GM23248 (cell line): ENCODE results near the gene TPK1. TPM values are rescaled to one million over a fixed set of nuclear protein-coding genes. Genes with fewer than 3 reads are reported as not detected.
A peak's percentile ranks its signal among the peaks of the same experiment; 100 is the strongest.
"Not testable (repeated sequence)": the region's sequence is repeated elsewhere in the genome, so short reads cannot be mapped to it uniquely, and the experiment has no call there.

Experiments
- DNase-seq: peaks from one replicate; pipeline ENCODE4 v3.0.0-alpha.2; 2015
- H2AFZ ChIP-seq: fragments of 200-600 bp; sonication (generic); 2 replicates; pipeline ENCODE4 v1.6.1; 2016; ENCODE audit warnings: antibody characterized with exemption
- H3F3A ChIP-seq: fragments of 200-600 bp; sonication (generic); 2 replicates; pipeline ENCODE4 v1.6.1; 2016; ENCODE audit warnings: mild to moderate bottlenecking, antibody characterized with exemption, mixed run types; ENCODE audit not compliant: insufficient read depth
- H3K27ac ChIP-seq: fragments of 200-600 bp; sonication (generic); 2 replicates; pipeline ENCODE4 v1.5.1; 2016; ENCODE audit warnings: mild to moderate bottlenecking
- H3K27me3 ChIP-seq: fragments of 200-600 bp; sonication (generic); replicated peaks from 2 replicates; pipeline ENCODE4 v1.6.1; 2016; ENCODE audit warnings: mild to moderate bottlenecking; ENCODE audit not compliant: insufficient read depth
- H3K36me3 ChIP-seq: fragments of 200-600 bp; sonication (generic); 2 replicates; pipeline ENCODE4 v1.6.1; 2016; ENCODE audit warnings: low read depth, mild to moderate bottlenecking
- H3K4me1 ChIP-seq: fragments of 200-600 bp; sonication (generic); 2 replicates; pipeline ENCODE4 v1.6.1; 2016; ENCODE audit warnings: mild to moderate bottlenecking; ENCODE audit not compliant: insufficient read depth
- H3K4me2 ChIP-seq: fragments of 200-600 bp; sonication (generic); one replicate; pipeline ENCODE4 v1.6.1; 2016; ENCODE audit warnings: mild to moderate bottlenecking; ENCODE audit not compliant: unreplicated experiment
- H3K4me3 ChIP-seq: fragments of 200-600 bp; sonication (generic); 2 replicates; pipeline ENCODE4 v1.5.1; 2016; ENCODE audit warnings: mild to moderate bottlenecking
- H3K79me2 ChIP-seq: fragments of 200-600 bp; sonication (generic); 2 replicates; pipeline ENCODE4 v1.6.1; 2016; ENCODE audit warnings: mild to moderate bottlenecking; ENCODE audit not compliant: insufficient read depth
- H3K9ac ChIP-seq: fragments of 200-600 bp; sonication (generic); 2 replicates; pipeline ENCODE4 v1.6.1; 2016; ENCODE audit warnings: mild to moderate bottlenecking
- H3K9me2 ChIP-seq: fragments of 200-600 bp; sonication (generic); 2 replicates; pipeline ENCODE4 v1.6.1; 2016; ENCODE audit warnings: mixed run types, mild to moderate bottlenecking, moderate library complexity; ENCODE audit not compliant: insufficient read depth
- H3K9me3 ChIP-seq: fragments of 200-600 bp; sonication (generic); one replicate; pipeline ENCODE4 v1.6.1; 2017; ENCODE audit warnings: low read depth
- H4K20me1 ChIP-seq: fragments of 200-600 bp; sonication (generic); 2 replicates; pipeline ENCODE4 v1.6.0; 2016; ENCODE audit not compliant: insufficient read depth
- EZH2 ChIP-seq: fragments of 200-600 bp; sonication (generic); IDR thresholded peaks from 2 replicates; pipeline ENCODE4 v1.6.1; 2018; ENCODE audit warnings: antibody characterized with exemption, mild to moderate bottlenecking; ENCODE audit not compliant: insufficient read depth, poor library complexity, severe bottlenecking
- EZH2phosphoT487 ChIP-seq: fragments of 200-600 bp; sonication (generic); IDR thresholded peaks from 2 replicates; pipeline ENCODE4 v1.6.1; 2018; ENCODE audit warnings: antibody characterized with exemption, moderate library complexity, mild to moderate bottlenecking, low read depth; ENCODE audit not compliant: insufficient read depth
- WGBS, 2 experiments: methylation state at CpG; one replicate each; pipeline ENCODE4 v1.1.6; 2015 to 2017; ENCODE audit warnings: low lambda C conversion rate in 2 of 2, low coverage in 1 of 2; ENCODE audit errors: missing lambda C conversion rate in 2 of 2; 5-methylcytosine and 5-hydroxymethylcytosine counted together
- in situ Hi-C: fragments of 300-500 bp; cut with MboI; formaldehyde crosslinking; loops from 2 replicates; pipeline ENCODE4 v1.15.0; 2020
- polyA plus RNA-seq: library from polyadenylated mRNA; unstranded; fragments of >200 nt; fragmentation: Nextera tagmentation; extraction: Ambion mirVana; gene quantifications from 2 replicates; pipeline ENCODE4 v1.2.1, GENCODE V29; 2016
- total RNA-seq: library from RNA; depleted of rRNA; stranded (reverse); fragments of >200 nt; shearing (Covaris generic); gene quantifications from 2 replicates; pipeline ENCODE4 v1.2.3, GENCODE V29; 2014

The TPK1 gene
- total and polyA plus RNA-seq, 2 experiments from 2014 or later, result 2.9 to 3.7 TPM

GRCh38 chr7:144814299-144814698, 21.6 kb downstream of the TPK1 start:
- Histone ChIP-seq H3K27ac (no peak overlapping the region), H3K27me3 (no peaks in the 10 kb centered on the region), H4K20me1 (no peaks in the 10 kb centered on the region), H3K9ac (no peak overlapping the region), H3K9me3 (no peaks in the 10 kb centered on the region), H3K79me2 (no peaks in the 10 kb centered on the region), H3K4me2 (no peak overlapping the region), H3K4me1 (no peaks in the 10 kb centered on the region), H3K9me2 (no peaks in the 10 kb centered on the region), H2AFZ (no peak overlapping the region), H3K36me3 (no peaks in the 10 kb centered on the region), H3K4me3 (no peak overlapping the region), H3F3A (no peaks in the 10 kb centered on the region)
- 81 to 84% methylated on average over 1 of the region's 1 CpG for WGBS, 2 experiments
- no peak for DNase-seq
- TF ChIP-seq EZH2phosphoT487 (no peak), EZH2 (no peak)
- in situ Hi-C loops, result no loop called here

- no peak overlapping the region for H3K4me3 ChIP-seq
- 0 out of 2 replicates have a peak overlapping the region, but pooled peaks have one; percentile 26 for H2AFZ ChIP-seq
- no peaks in the 10 kb centered on the region for H3K9me2 ChIP-seq
- no peaks in the 10 kb centered on the region for H4K20me1 ChIP-seq
- no peaks in the 10 kb centered on the region for H3K36me3 ChIP-seq
- no peaks in the 10 kb centered on the region for H3K79me2 ChIP-seq
- DNase-seq, result no peak
- H3K9me3 ChIP-seq, result no peaks in the 10 kb centered on the region
- TF ChIP-seq EZH2 (no peak), EZH2phosphoT487 (no peak)
- in situ Hi-C loops, result no loop called here
- H3K9ac ChIP-seq, result no peak overlapping the region
- WGBS, 2 experiments, result 55% methylated on average over 5 of the region's 5 CpGs
- no peak overlapping the region for H3K4me2 ChIP-seq
- no peak overlapping the region for H3K27ac ChIP-seq
- H3K4me1 ChIP-seq, result no peaks in the 10 kb centered on the region
- no peaks in the 10 kb centered on the region for H3F3A ChIP-seq
- H3K27me3 ChIP-seq, result no peaks in the 10 kb centered on the region
These were observed 23.2 kb downstream of the TPK1 start for GRCh38 chr7:144812379-144813283.

- in situ Hi-C loops, result no loop called here
- TF ChIP-seq EZH2phosphoT487, result no peak
- no peak for TF ChIP-seq EZH2
- no peaks in the 10 kb centered on the region for H3K79me2 ChIP-seq
These were observed 30.1 kb downstream of the TPK1 start for GRCh38 chr7:144805627-144806239.

GRCh38 chr7:144800678-144801436, 35.0 kb downstream of the TPK1 start:
- in situ Hi-C loops, result not testable (repeated sequence)

More at GRCh38 chr7:144805627-144806239, 30.1 kb downstream of the TPK1 start:
- H4K20me1 ChIP-seq, result no peaks in the 10 kb centered on the region
- no peak for DNase-seq
- no peaks in the 10 kb centered on the region for H3F3A ChIP-seq
- WGBS, 2 experiments, result 75 to 83% methylated on average over 5 of the region's 5 CpGs
- no peak overlapping the region for H3K9ac ChIP-seq
- no peak overlapping the region for H3K4me3 ChIP-seq
- H3K27ac ChIP-seq, result no peak overlapping the region
- H3K4me2 ChIP-seq, result no peak overlapping the region
- H3K4me1 ChIP-seq, result no peaks in the 10 kb centered on the region
- no peaks in the 10 kb centered on the region for H3K36me3 ChIP-seq
- no peaks in the 10 kb centered on the region for H3K9me3 ChIP-seq
- no peaks in the 10 kb centered on the region for H3K9me2 ChIP-seq
- no peak overlapping the region for H2AFZ ChIP-seq
- H3K27me3 ChIP-seq, result no peaks in the 10 kb centered on the region

More at GRCh38 chr7:144800678-144801436, 35.0 kb downstream of the TPK1 start:
- not testable (repeated sequence) for H3K79me2 ChIP-seq, H3F3A ChIP-seq, H3K36me3 ChIP-seq, H3K4me2 ChIP-seq, H3K27ac ChIP-seq, H3K4me1 ChIP-seq, H3K4me3 ChIP-seq, DNase-seq, H3K9me2 ChIP-seq, H3K9me3 ChIP-seq, H3K9ac ChIP-seq, H2AFZ ChIP-seq, H4K20me1 ChIP-seq, H3K27me3 ChIP-seq
- 39 to 49% methylated on average over 4 of the region's 4 CpGs for WGBS, 2 experiments
